Stimulated activated naive B cell treated with anti-CD40 and anti-IgM and Interleukin-4, amounts not matched to agents 10 μg/mL and 1 μg/mL and 100 μg/mL, for 72 hours (primary cell): ENCODE measurements around the gene MS4A4E.
"Not testable (repeated sequence)": the region's sequence is repeated elsewhere in the genome, so short reads cannot be mapped to it uniquely, and the experiment has no call there.

Source experiments
- ATAC-seq, 2 donors: fragments of 150-1000 bp; cut with Tn5 transposase; replicated peaks; 2 replicates each; pipeline ENCODE4 v1.10.0; 2021; ENCODE audit warnings: moderate library complexity in 1 of 2
- DNase-seq: peaks from one replicate; pipeline ENCODE4 v3.0.0; 2021
- H3K27ac Mint-ChIP-seq: one replicate; pipeline ENCODE4 v1.8.0; 2022; ENCODE audit warnings: mild to moderate bottlenecking, mixed read lengths
- H3K27me3 Mint-ChIP-seq, 2 donors: one replicate each; pipeline ENCODE4 v1.8.0; 2022; ENCODE audit warnings: mixed read lengths in 2 of 2
- H3K36me3 Mint-ChIP-seq, 2 donors: one replicate each; pipeline ENCODE4 v1.8.0; 2022; ENCODE audit warnings: mixed read lengths in 2 of 2, mild to moderate bottlenecking in 1 of 2
- H3K4me1 Mint-ChIP-seq, 2 donors: one replicate each; pipeline ENCODE4 v1.8.0; 2022; ENCODE audit warnings: mixed read lengths in 2 of 2, mild to moderate bottlenecking in 1 of 2
- H3K4me3 Mint-ChIP-seq, 2 donors: one replicate each; pipeline ENCODE4 v1.8.0; 2022; ENCODE audit warnings: mild to moderate bottlenecking in 2 of 2, mixed read lengths in 2 of 2, moderate library complexity in 1 of 2
- H3K9me3 Mint-ChIP-seq, 2 donors: one replicate each; pipeline ENCODE4 v1.8.0; 2022; ENCODE audit warnings: mixed read lengths in 2 of 2, mild to moderate bottlenecking in 1 of 2

Gene MS4A4E

DNA sequence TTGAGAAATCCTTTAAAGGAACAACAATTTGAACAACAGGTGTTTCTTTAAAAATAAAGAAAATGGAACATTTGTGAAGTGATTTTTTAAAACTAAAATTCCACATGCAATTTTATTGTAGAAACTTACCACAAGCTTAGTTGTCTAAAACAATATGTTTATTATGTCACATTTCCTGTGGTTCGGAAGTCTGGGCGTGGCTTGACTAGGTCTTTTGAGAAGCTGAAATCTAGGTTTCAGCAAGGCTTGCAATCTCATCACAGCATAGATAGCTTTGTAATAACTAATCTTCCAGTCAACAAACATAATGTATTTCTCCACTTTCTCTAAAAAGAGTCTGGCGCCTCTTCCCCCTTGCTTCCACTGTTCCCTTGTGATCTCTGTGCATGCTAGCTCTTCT, 87.0 kb downstream of the MS4A4E start:
- H3K27ac Mint-ChIP-seq, result no peak overlapping the region
- H3K4me1 Mint-ChIP-seq, result peaks cover 0 to 2% of the 10 kb centered on the region in 2 donors
- peaks cover 0 to 14% of the 10 kb centered on the region in 2 donors for H3K27me3 Mint-ChIP-seq
- no peaks in the 10 kb centered on the region for H3K36me3 Mint-ChIP-seq
- no peak for ATAC-seq
- H3K4me3 Mint-ChIP-seq, result no peak overlapping the region
- H3K9me3 Mint-ChIP-seq, result peaks cover 3 to 4% of the 10 kb centered on the region in 2 donors
- no peak for DNase-seq

DNA sequence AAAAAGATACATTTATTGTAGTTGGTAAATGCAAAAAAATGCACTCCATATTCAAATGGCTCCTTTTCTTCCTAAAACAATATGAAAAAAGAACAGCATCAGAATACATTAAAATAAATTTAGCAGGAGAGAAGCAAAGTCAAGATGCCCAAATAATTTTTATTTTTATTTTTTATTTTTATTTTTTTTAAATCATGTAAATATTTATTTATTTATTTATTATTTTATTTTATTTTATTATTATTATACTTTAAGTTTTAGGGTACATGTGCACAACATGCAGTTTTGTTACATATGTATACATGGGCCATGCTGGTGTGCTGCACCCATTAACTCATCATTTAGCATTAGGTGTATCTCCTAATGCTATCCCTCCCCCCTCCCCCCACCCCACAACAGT, 90.2 kb downstream of the MS4A4E start:
- H3K27ac Mint-ChIP-seq, DNase-seq, ATAC-seq, H3K4me1 Mint-ChIP-seq, H3K9me3 Mint-ChIP-seq, H3K4me3 Mint-ChIP-seq, H3K36me3 Mint-ChIP-seq: not testable (repeated sequence)
- H3K27me3 Mint-ChIP-seq, result peaks cover 0 to 10% of the 10 kb centered on the region in 2 donors

DNA sequence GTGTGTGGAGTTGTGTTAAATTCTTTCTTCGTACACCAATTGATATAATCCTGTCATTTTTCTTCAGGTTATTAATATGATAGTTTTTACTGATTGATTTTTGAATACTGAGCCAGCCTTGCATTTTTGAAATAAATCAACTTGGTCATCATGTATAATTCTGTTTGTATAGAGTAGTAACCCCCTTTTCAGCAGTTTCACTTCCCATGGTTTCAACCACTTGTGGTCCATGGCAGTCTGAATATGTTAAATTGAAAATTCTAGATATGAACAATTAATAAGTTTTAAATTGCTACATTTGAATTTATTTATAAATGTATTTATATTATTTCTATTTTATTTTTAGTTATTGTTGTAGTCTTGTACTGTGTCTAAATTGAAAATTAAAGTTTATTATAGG, 92.7 kb downstream of the MS4A4E start:
- no peaks in the 10 kb centered on the region for H3K4me1 Mint-ChIP-seq
- peaks cover 3% of the 10 kb centered on the region in 2 donors for H3K9me3 Mint-ChIP-seq
- H3K27ac Mint-ChIP-seq, result no peak overlapping the region
- H3K4me3 Mint-ChIP-seq, result no peak overlapping the region
- H3K36me3 Mint-ChIP-seq, result no peaks in the 10 kb centered on the region
- H3K27me3 Mint-ChIP-seq, result peaks cover 0 to 4% of the 10 kb centered on the region in 2 donors
- ATAC-seq, result peak; percentile 55 to 60
- no peak for DNase-seq
